Cardiac muscle cell (in vitro differentiated cells and primary cell): ENCODE results near the gene ARMC5. TPM values are rescaled to one million over a fixed set of nuclear protein-coding genes. Genes with fewer than 3 reads are reported as not detected.

Experiments used
- DNase-seq, 2 donors: peaks; one replicate each; pipeline versions ENCODE4 v3.0.0 to v3.0.0-alpha.2; 2010 to 2017; ENCODE audit warnings: low read depth in 1 of 2, low spot score in 1 of 2
- H3K27ac ChIP-seq: fragments of 200-600 bp; sonication (generic); 2 replicates; pipeline ENCODE4 v1.5.1; 2016
- H3K27me3 ChIP-seq: fragments of 200-600 bp; sonication (generic); 2 replicates; pipeline ENCODE4 v1.6.0; 2016; ENCODE audit warnings: control low read depth
- H3K36me3 ChIP-seq: fragments of 200-600 bp; sonication (generic); 2 replicates; pipeline ENCODE4 v1.5.1; 2016; ENCODE audit warnings: control low read depth
- H3K4me1 ChIP-seq: fragments of 200-600 bp; sonication (generic); 2 replicates; pipeline ENCODE4 v1.8.1; 2017; ENCODE audit warnings: low read depth, mild to moderate bottlenecking, mixed run types
- H3K4me3 ChIP-seq: fragments of 200-600 bp; sonication (generic); 2 replicates; pipeline ENCODE4 v1.5.1; 2016; ENCODE audit warnings: mild to moderate bottlenecking
- H3K9me3 ChIP-seq: fragments of 200-600 bp; sonication (generic); 2 replicates; pipeline ENCODE4 v1.5.1; 2017; ENCODE audit warnings: low read depth, mild to moderate bottlenecking, control low read depth
- polyA plus RNA-seq: library from polyadenylated mRNA; unstranded; fragments of >200 nt; fragmentation: Nextera tagmentation; extraction: Ambion mirVana; gene quantifications from 2 replicates; pipeline ENCODE4 v1.2.1, GENCODE V29; 2016
- total RNA-seq: library from RNA; depleted of rRNA; stranded (reverse); fragments of >200 nt; gene quantifications from 2 replicates; pipeline ENCODE4 v1.2.3, GENCODE V29; 2016
- TF ChIP-seq, protein P1 (sequence below): IDR thresholded peaks from 2 replicates; pipeline ENCODE4 v1.5.1; 2012; ENCODE audit warnings: low read depth, mild to moderate bottlenecking, low read length

ARMC5 gene
- total and polyA plus RNA-seq, 2 experiments from 2014 or later, result 21.7 to 26.0 TPM

DNA sequence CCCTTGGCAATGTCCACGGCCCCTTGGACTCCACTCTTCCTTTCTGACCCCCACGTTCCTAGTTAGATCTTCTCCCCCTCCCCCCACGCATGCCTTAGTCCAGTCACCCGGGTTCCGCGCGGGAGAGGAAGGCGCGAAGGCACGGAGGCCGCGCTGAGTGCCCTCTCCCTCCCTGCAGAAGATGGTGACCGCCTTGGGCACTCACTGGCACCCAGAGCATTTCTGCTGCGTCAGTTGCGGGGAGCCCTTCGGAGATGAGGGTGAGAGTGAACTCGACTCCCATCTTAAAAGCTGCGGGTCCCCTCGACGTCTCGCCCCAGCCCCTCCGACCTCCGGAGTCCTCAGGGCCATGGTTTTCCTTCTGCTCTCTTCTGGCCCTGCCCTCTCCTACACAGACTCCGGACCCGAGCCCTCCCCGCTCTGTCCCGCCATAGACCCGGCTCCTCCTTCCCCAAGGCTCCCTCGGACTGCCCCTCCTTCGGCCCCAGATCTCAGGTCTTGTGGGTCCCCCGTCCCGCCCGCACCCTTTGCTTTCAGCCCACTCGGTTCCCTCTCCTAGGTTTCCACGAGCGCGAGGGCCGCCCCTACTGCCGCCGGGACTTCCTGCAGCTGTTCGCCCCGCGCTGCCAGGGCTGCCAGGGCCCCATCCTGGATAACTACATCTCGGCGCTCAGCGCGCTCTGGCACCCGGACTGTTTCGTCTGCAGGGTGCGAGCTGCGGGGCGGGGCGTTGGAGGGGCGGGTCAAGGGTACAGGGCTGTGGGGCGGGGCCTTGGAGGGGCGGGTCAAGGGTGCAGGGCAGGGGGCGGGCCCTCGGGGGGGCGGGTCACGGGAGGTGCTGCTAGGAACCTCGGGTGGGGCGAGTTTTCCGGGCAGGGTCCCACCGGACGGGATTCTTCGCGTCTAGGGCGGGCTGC is 17.3 kb downstream of the ARMC5 start:
- TF ChIP-seq, protein P1, sequence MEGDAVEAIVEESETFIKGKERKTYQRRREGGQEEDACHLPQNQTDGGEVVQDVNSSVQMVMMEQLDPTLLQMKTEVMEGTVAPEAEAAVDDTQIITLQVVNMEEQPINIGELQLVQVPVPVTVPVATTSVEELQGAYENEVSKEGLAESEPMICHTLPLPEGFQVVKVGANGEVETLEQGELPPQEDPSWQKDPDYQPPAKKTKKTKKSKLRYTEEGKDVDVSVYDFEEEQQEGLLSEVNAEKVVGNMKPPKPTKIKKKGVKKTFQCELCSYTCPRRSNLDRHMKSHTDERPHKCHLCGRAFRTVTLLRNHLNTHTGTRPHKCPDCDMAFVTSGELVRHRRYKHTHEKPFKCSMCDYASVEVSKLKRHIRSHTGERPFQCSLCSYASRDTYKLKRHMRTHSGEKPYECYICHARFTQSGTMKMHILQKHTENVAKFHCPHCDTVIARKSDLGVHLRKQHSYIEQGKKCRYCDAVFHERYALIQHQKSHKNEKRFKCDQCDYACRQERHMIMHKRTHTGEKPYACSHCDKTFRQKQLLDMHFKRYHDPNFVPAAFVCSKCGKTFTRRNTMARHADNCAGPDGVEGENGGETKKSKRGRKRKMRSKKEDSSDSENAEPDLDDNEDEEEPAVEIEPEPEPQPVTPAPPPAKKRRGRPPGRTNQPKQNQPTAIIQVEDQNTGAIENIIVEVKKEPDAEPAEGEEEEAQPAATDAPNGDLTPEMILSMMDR, result no peak
- DNase-seq, result peak in 1 of 2 donors; percentile 73
- Histone ChIP-seq H3K9me3 (no peaks in the 10 kb centered on the region), H3K27me3 (peaks cover 28% of the 10 kb centered on the region), H3K4me1 (peaks cover 9% of the 10 kb centered on the region), H3K4me3 (peak overlapping the region; percentile 24), H3K36me3 (peaks cover 8% of the 10 kb centered on the region), H3K27ac (peak overlapping the region; percentile 73)

DNA sequence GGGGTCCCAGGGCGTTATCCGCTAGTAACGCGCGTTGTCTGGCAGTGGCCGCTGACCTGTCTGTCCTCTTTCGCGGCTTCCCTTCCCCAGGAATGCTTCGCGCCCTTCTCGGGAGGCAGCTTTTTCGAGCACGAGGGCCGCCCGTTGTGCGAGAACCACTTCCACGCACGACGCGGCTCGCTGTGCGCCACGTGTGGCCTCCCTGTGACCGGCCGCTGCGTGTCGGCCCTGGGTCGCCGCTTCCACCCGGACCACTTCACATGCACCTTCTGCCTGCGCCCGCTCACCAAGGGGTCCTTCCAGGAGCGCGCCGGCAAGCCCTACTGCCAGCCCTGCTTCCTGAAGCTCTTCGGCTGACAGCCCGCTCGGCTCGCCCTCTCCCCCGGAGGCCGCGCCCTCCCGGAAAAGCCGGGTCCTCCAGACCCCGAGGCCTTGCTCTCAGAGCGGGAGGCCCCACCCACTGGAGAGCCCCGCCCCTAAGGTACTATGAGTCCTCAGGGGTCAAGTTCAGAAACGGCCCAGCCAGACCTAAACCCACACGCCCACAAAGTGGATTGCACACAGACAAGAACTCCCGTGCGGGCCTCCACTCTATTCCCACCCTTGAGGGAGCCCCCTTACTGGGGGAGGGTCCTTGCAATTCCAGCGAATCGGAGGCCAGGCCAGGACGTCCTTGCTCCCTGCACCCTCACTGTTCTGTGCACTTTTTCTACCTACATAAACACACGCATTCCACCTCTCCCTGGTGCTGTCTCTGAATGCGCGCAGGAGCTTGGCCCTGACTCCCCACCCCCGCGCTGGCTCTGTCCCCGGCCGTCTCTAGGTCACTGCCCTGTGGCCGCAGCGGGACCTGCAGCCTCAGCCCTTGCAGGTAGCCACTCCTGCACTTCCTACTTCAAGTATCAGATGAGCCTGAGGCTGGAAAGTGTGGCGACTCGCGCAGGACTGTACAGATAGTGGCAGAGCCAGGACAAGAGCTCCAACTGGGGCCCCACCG is 18.2 kb downstream of the ARMC5 start:
- Histone ChIP-seq H3K4me3 (peak overlapping the region; percentile 24), H3K27me3 (peaks cover 35% of the 10 kb centered on the region), H3K36me3 (peaks cover 8% of the 10 kb centered on the region), H3K27ac (peak overlapping the region; percentile 73), H3K4me1 (peaks cover 9% of the 10 kb centered on the region), H3K9me3 (no peaks in the 10 kb centered on the region)
- TF ChIP-seq, protein P1, result no peak
- peak in 1 of 2 donors; percentile 85 for DNase-seq

DNA sequence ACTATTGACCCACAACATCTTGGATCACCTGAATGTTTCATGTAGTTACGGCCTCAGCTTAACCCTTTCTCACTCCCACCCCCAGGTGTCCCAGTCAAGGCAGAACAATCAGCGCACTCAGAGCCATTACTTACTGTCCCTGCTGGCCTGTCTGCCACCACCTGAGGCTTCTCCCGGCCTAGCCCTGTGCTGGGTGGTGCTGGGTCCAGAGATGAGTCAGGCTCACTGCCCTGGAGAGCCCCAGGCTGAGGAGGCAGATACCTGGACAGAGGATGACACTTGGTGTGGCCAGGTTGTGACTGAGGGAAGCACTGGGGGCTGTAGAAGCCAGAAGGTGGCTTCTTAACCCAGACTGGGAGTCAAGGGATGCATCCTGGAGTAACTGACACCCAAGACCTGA is 19.7 kb downstream of the ARMC5 start:
- Histone ChIP-seq H3K36me3 (peaks cover 8% of the 10 kb centered on the region), H3K27ac (no peak overlapping the region), H3K27me3 (peaks cover 38% of the 10 kb centered on the region), H3K4me3 (no peak overlapping the region), H3K4me1 (peaks cover 9% of the 10 kb centered on the region), H3K9me3 (no peaks in the 10 kb centered on the region)
- DNase-seq, result no peak
- TF ChIP-seq, protein P1, result no peak

DNA sequence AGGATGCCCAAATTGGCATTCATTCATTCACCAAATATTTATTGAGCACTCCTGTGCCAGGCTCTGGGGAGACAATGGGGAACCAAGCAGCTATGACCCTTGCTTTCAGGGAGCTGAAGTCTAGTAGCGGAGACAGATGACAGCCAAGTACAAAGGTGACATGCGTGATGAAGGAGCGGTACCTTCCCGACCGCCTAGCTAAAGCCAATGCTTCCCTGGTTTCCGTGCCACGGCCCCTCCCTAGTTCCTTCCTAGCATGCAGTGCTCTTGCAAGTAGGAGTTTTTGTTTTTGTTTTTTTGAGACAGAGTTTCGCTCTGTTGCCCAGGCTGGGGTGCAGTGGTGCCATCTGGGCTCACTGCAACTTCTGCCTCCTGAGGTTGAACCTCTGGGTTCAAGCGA is 20.4 kb downstream of the ARMC5 start:
- peaks cover 33% of the 10 kb centered on the region for H3K27me3 ChIP-seq
- no peak overlapping the region for H3K27ac ChIP-seq
- H3K36me3 ChIP-seq, result peaks cover 2% of the 10 kb centered on the region
- TF ChIP-seq, protein P1, result no peak
- no peak for DNase-seq
- H3K9me3 ChIP-seq, result no peaks in the 10 kb centered on the region
- no peak overlapping the region for H3K4me3 ChIP-seq
- peaks cover 9% of the 10 kb centered on the region for H3K4me1 ChIP-seq

DNA sequence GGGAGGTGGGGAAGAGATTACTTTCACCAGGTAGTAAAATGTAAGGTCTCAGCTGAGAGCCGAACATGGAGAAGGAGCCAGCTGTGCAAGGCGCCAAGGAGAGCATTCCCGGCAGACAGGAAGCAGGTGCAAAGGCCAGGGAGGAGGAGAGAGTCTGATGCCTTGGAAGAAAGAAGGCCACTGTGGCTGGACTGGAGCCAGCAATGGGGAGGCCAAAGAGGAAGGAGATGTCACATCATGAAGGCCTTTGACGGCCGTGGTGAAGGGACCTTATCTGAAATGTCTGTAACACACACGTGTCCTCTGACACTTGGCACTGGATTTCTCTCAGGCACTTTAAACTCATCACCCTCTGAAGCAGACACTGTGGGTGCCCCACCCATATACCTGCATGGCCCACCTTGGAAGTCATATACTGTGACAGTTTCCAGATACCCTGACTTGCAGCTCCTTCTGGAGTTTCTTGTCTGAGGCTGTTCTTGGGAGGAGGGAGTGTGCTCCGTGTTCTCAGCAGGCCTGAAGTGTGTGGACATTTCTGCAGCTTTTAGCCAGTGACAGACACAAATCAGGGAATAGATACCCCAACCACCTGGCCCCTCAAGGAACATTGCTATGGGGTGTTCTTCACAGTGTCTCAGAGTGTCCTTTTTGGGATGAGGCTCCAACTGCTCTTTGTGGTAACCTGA is 21.7 kb downstream of the ARMC5 start:
- TF ChIP-seq, protein P1, result no peak
- DNase-seq, result peak in 1 of 2 donors; percentile 44
- Histone ChIP-seq H3K36me3 (no peaks in the 10 kb centered on the region), H3K4me3 (no peak overlapping the region), H3K27me3 (peaks cover 33% of the 10 kb centered on the region), H3K9me3 (no peaks in the 10 kb centered on the region), H3K4me1 (peaks cover 9% of the 10 kb centered on the region), H3K27ac (no peak overlapping the region)
